GM19351 (cell line): ENCODE data around the gene CD300C.
"Not testable (repeated sequence)": the region's sequence is repeated elsewhere in the genome, so short reads cannot be mapped to it uniquely, and the experiment has no call there.

Experiments used
- ATAC-seq: cut with Tn5 transposase; IDR thresholded peaks from one replicate; pipeline ENCODE4 v1.9.1; 2021; ENCODE audit warnings: mild to moderate bottlenecking, moderate library complexity; ENCODE audit not compliant: unreplicated experiment

The CD300C gene

GRCh38 chr17:74563358-74563757 lies 17.4 kb upstream of the CD300C start:
- ATAC-seq: no peak

- ATAC-seq: no peak
Measured at GRCh38 chr17:74561586-74561985, 15.7 kb upstream of the CD300C start.

GRCh38 chr17:74558882-74559519 lies 13.1 kb upstream of the CD300C start:
- ATAC-seq: no peak

GRCh38 chr17:74558402-74558801 lies 12.5 kb upstream of the CD300C start:
- ATAC-seq: not testable (repeated sequence)

GRCh38 chr17:74555427-74555940 lies 9.6 kb upstream of the CD300C start:
- ATAC-seq: no peak

GRCh38 chr17:74554909-74555308 lies 9.0 kb upstream of the CD300C start:
- ATAC-seq: no peak

- ATAC-seq: no peak
Measured at GRCh38 chr17:74552037-74552436, 6.1 kb upstream of the CD300C start.

GRCh38 chr17:74550602-74551001 lies 4.7 kb upstream of the CD300C start:
- no peak for ATAC-seq

GRCh38 chr17:74549343-74549742 lies 3.4 kb upstream of the CD300C start:
- ATAC-seq: no peak

GRCh38 chr17:74547736-74548135 lies 1.8 kb upstream of the CD300C start:
- no peak for ATAC-seq

- no peak for ATAC-seq
Measured at GRCh38 chr17:74547264-74547663, 1.3 kb upstream of the CD300C start.

- no peak for ATAC-seq
Measured at GRCh38 chr17:74546586-74546985, 671 bp upstream of the CD300C start.

GRCh38 chr17:74544991-74545842 lies 698 bp downstream of the CD300C start:
- no peak for ATAC-seq

GRCh38 chr17:74543891-74544760 lies 1.8 kb downstream of the CD300C start:
- no peak for ATAC-seq

GRCh38 chr17:74543406-74543805 lies 2.5 kb downstream of the CD300C start:
- no peak for ATAC-seq

GRCh38 chr17:74542727-74543383 lies 3.1 kb downstream of the CD300C start:
- no peak for ATAC-seq

GRCh38 chr17:74542166-74542565 lies 3.7 kb downstream of the CD300C start:
- ATAC-seq: no peak

GRCh38 chr17:74541176-74542111 lies 4.5 kb downstream of the CD300C start:
- no peak for ATAC-seq

- ATAC-seq: no peak
Measured at GRCh38 chr17:74539281-74539820, 6.6 kb downstream of the CD300C start.
